ENCODE data around the gene CIZ1. TPM values are rescaled to one million over a fixed set of nuclear protein-coding genes. Genes with fewer than 3 reads are reported as not detected.
"Not testable (repeated sequence)": the region's sequence is repeated elsewhere in the genome, so short reads cannot be mapped to it uniquely, and the experiment has no call there.

Gene CIZ1
- total RNA-seq, 1 donor: 75.7 TPM

DNA sequence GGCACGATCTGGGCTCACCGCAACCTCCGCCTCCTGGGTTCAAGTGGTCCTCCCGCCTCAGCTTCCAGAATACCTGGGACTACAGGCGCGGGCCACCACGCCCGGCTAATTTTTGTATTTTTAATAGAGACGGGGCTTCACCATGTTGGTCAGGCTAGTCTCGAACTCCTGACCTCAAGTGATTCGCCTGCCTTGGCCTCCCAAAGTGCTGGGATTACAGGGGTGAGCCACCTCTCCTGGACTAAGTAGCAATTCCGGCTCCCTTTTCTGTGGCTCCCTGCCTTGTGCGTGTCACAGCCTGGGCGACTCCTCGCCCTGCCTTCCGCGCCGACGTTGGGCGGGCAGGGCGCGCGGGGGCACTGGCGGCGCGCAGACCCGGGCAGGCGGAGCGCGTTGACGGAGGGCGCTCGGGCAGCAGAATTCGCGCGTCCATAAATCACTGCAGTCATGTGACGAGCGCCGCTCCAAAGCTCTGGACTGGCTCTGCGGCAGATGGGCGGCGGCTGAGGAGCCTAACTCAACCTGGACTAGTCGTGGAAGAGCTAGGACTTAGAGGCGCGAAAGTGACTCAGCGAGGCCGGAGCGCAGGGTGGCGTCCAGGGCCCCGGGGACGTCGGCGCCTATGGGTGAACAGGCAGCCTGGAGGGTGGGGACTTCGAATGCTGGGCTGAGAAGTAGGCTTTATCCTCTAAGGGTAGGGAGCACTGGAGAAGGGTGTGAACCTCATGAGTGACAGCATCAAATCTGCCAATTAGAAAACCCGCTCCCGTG lies 1.4 kb upstream of the CIZ1 start:
- DNase-seq (ENCODE audit: low read depth in 2 of 3, low spot score in 2 of 3): peak in 2 of 3 donors; percentile 37 to 85

- peak in 1 of 3 donors; percentile 32 for DNase-seq (ENCODE audit: low read depth in 2 of 3, low spot score in 2 of 3)
Observed at GRCh38 chr9:128190516-128191405, 611 bp downstream of the CIZ1 start.

- DNase-seq (ENCODE audit: low read depth in 2 of 3, low spot score in 2 of 3): no peak
Observed at GRCh38 chr9:128190013-128190412, 1.4 kb downstream of the CIZ1 start.

DNA sequence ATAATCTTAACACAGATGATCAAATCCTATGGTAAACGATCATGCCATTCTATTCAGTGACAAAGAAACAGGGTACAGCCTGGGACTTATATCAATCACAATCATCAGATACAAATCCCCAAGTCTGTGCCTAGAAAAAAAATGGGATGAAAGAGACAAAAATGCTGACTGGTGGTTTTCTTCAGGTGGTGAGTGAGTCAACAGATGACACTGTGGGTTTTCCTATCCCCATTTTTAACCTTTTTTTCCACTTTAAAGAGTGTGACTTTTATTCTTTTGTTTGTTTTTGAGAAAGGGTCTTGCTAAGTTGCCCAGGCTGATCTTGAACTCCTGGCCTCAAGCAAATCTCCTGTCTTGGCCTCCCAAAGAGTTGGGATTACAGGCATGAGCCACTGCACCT lies 3.2 kb downstream of the CIZ1 start:
- DNase-seq (ENCODE audit: low read depth in 2 of 3, low spot score in 2 of 3): no peak

GRCh38 chr9:128187361-128187760 lies 4.0 kb downstream of the CIZ1 start:
- DNase-seq (ENCODE audit: low read depth in 2 of 3, low spot score in 2 of 3): no peak

DNA sequence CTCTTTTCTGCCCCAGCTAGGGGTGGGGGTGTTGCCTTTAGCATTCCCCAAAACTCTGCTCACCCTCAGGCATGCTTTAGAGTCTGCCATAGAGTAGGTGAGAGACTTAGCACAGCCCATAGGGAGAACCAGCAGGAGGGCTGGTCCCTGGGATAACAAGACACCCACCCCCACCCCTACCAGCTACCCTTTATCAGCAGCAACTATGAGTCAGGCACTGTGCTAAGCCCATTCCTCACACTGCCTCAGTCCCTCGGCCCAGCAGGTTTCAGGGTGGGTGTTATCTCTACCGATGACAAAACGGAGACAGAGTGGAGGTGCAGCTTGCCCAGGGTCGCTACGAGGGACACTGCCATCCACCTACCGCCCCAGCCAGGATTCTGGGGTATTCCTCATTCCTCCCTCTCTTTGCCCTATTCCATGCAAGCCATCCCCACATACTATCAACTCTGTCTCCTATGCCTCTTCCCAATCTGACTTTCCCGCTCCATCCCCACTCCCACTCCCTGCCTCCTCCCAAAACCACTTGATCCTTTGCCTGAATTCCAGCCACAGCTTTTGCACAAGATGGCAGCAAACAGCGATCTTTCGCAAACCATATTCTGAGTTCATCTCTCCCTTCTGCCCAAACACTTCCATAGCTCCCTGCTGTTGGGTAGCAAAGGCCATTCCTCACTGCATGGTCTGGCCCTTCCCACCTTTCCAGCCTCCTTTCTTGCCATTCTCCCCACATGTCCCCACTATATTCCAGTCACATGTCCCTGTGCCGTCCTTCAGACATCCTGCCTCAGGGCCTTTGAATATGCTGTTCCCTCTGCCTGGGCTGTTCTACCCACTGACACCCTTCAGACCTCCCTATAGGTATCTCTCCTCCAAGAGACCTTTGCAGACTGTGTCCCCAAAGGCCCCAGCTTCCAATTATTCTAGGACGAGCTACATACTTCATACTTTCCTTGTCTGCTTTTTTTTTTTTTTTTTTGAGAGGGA lies 5.1 kb downstream of the CIZ1 start:
- no peak for DNase-seq (ENCODE audit: low read depth in 2 of 3, low spot score in 2 of 3)

- DNase-seq (ENCODE audit: low read depth in 2 of 3, low spot score in 2 of 3): no peak
Observed at GRCh38 chr9:128182893-128183588, 8.3 kb downstream of the CIZ1 start.

GRCh38 chr9:128181480-128181879 lies 9.9 kb downstream of the CIZ1 start:
- DNase-seq (ENCODE audit: low read depth in 2 of 3, low spot score in 2 of 3): not testable (repeated sequence)

- DNase-seq (ENCODE audit: low read depth in 2 of 3, low spot score in 2 of 3): no peak
Observed at GRCh38 chr9:128180447-128180846, 10.9 kb downstream of the CIZ1 start.

- DNase-seq (ENCODE audit: low read depth in 2 of 3, low spot score in 2 of 3): no peak
Observed at GRCh38 chr9:128180001-128180400, 11.4 kb downstream of the CIZ1 start.

- no peak for DNase-seq (ENCODE audit: low read depth in 2 of 3, low spot score in 2 of 3)
Observed at GRCh38 chr9:128178806-128179431, 12.5 kb downstream of the CIZ1 start.

DNA sequence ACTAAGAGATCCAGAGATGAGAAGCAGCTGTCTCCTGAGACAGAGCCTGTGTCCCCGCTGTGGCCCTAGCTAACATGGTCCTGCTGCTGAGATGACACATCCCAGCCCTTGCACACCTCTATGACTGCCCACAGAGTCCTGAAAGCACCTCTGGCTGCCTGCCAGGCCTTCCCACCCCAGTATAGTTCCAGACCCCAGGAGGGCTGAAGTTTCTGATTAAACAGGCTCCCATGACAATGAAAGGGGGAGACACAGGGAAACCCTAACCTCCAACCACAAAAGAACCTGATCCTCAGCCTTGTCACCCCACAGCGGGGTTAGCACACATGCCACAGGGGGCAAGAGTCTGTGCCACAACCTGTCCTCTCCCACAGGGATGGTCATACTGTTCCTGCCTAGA lies 15.6 kb downstream of the CIZ1 start:
- no peak for DNase-seq (ENCODE audit: low read depth in 2 of 3, low spot score in 2 of 3)

GRCh38 chr9:128175102-128175563 lies 16.2 kb downstream of the CIZ1 start:
- no peak for DNase-seq (ENCODE audit: low read depth in 2 of 3, low spot score in 2 of 3)

DNA sequence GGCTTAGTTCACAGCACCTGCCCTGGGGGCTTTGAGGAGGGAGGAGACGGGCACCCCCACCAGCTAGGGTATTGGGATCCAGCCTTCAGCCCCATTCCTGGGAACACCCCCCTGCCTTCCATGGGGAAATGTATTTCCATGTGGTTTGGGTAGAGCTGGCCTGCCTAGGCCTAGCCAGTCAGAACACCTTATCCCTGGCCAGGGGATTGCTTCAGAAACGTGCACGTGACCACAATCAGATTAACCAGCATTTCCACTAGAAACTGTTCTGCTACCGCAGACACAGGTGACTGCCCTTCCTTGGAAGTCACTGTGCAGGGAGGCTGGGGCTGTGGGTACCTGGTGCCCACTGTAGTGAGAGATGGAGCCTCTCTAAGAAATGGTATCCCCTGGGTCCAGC lies 17.3 kb downstream of the CIZ1 start:
- DNase-seq (ENCODE audit: low read depth in 2 of 3, low spot score in 2 of 3): no peak

GRCh38 chr9:128169925-128170324 lies 21.4 kb downstream of the CIZ1 start:
- DNase-seq (ENCODE audit: low read depth in 2 of 3, low spot score in 2 of 3): no peak

DNA sequence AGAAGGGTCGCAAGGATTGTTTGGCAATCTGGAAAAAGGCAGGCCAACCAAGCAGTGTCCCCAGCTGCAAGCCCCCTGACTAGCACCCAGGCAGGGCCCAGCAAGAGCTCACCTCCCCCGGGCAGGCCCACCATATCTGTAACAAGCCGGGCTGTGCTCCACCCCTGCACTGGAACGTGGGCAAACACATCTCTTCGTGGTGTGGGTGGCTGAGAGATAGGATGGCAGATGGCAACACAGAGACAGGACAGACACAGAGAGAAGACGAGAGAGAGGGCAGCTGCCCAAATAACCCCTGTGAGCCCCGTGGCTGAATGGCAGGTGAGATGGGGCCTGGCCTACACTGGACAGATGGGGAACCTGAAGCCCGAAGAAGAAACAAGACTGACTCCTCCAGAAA lies 21.9 kb downstream of the CIZ1 start:
- DNase-seq (ENCODE audit: low read depth in 2 of 3, low spot score in 2 of 3): no peak

- no peak for DNase-seq (ENCODE audit: low read depth in 2 of 3, low spot score in 2 of 3)
Observed at GRCh38 chr9:128168731-128169308, 22.6 kb downstream of the CIZ1 start.

- DNase-seq (ENCODE audit: low read depth in 2 of 3, low spot score in 2 of 3): no peak
Observed at GRCh38 chr9:128167209-128167608, 24.2 kb downstream of the CIZ1 start.

- no peak for DNase-seq (ENCODE audit: low read depth in 2 of 3, low spot score in 2 of 3)
Observed at GRCh38 chr9:128166169-128166568, 25.2 kb downstream of the CIZ1 start.
